AG04450 (cell line): ENCODE data around the gene RDH11. TPM values are rescaled to one million over a fixed set of nuclear protein-coding genes. Genes with fewer than 3 reads are reported as not detected.

ENCODE experiments used
- CTCF ChIA-PET: fragments of 300-600, 350-600 bp; formaldehyde crosslinking; extraction: SDS; loops from one replicate; lab custom pipeline; 2022; ENCODE audit warnings: antibody characterized with exemption, inconsistent platforms; lab: Charles Lee
- POLR2A ChIA-PET: fragments of 350-600 bp; formaldehyde crosslinking; extraction: SDS; loops from one replicate; lab custom pipeline; 2021; ENCODE audit warnings: antibody characterized with exemption, inconsistent platforms; lab: Yijun Ruan, JAX
- DNase-seq: peaks from one replicate; pipeline ENCODE4 v3.0.0-alpha.2; 2011; ENCODE audit warnings: low read depth, low spot score
- H3K27ac ChIP-seq: one replicate; pipeline ENCODE4 v1.5.1; 2012; ENCODE audit warnings: low read depth, low read length, control low read depth
- H3K27me3 ChIP-seq: one replicate; pipeline ENCODE4 v1.6.0; 2012; ENCODE audit warnings: low read length; ENCODE audit not compliant: control insufficient read depth, insufficient read depth
- H3K4me3 ChIP-seq: 2 replicates; pipeline ENCODE4 v1.5.1; 2011; ENCODE audit warnings: mild to moderate bottlenecking, low read depth, low read length, control low read depth
- H3K9me3 ChIP-seq: 2 replicates; pipeline ENCODE4 v1.5.1; 2012; ENCODE audit warnings: low read length; ENCODE audit not compliant: control insufficient read depth, insufficient read depth
- CTCF ChIP-seq: IDR thresholded peaks from 2 replicates; pipeline ENCODE4 v1.5.1; 2011; ENCODE audit warnings: low read depth, low read length, control low read depth, inconsistent platforms
- polyA plus RNA-seq: library from polyadenylated mRNA; depleted of rRNA; stranded (reverse); fragments of >200 nt; gene quantifications from 2 replicates; pipeline ENCODE4 v1.2.3, GENCODE V29; 2011

The RDH11 gene
- polyA plus RNA-seq, 1 experiment = 109 TPM

GRCh38 chr14:67663633-67664032, 31.9 kb downstream of the RDH11 start:
- Histone ChIP-seq H3K4me3 (no peak overlapping the region), H3K27me3 (no peaks in the 10 kb centered on the region), H3K27ac (no peak overlapping the region), H3K9me3 (no peaks in the 10 kb centered on the region)
- TF ChIP-seq CTCF = no peak
- CTCF ChIA-PET = interaction anchor here (0.6 to 7.6 kb wide), 7 partner anchors 39 to 80 kb away, joined by 3 to 65 read pairs (median 4); partner anchors contain the start of genes ARG2, PIGH and RDH12
- DNase-seq = no peak
- POLR2A ChIA-PET = interaction anchor here (0.7 kb wide), 1 partner anchor 1966 kb away, joined by 4 read pairs; no protein-coding TSS in a partner anchor

DNA sequence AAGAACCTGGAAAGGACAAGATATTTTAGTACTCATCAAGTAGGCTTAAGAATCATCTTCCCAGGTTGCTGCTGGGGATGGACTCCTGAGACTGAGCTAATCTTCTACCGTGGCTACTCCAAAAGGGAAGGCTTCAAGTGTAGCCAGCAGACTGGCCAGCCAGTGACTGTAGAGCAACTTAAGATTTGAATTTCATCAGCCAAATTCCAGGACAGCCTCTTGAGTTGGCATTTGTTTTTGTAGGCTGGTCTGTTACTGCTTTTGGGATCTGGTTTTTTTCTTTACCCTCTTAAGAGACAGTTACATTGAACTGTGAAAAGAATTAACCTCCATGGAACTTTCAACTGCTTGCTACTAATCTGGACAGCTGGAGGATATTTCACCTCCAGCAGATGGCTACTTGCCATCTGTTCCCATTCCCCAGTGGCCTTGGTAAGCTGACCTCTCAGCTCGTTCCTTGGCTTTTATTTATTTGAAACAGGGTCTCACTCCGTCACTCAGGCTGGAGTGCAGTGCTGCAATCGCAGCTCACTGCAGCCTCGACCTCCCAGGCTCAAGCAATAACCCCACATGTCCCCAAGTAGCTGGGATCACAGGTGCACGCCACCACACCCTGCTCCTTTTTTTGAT, 41.8 kb downstream of the RDH11 start:
- TF ChIP-seq CTCF = no peak
- H3K9me3 ChIP-seq = no peaks in the 10 kb centered on the region
- H3K27me3 ChIP-seq = no peaks in the 10 kb centered on the region
- ChIA-PET CTCF (interaction anchor here (1.5 to 5.2 kb wide), 5 partner anchors 13 to 83 kb away, joined by 4 to 28 read pairs (median 6); partner anchors contain the start of genes ARG2 and PIGH), POLR2A (no interaction called here)
- peak overlapping the region; percentile 0 for H3K27ac ChIP-seq
- no peak overlapping the region for H3K4me3 ChIP-seq
- DNase-seq = no peak

- CTCF ChIA-PET = interaction anchor here (1.0 to 3.0 kb wide), 5 partner anchors 15 to 81 kb away, joined by 3 to 11 read pairs (median 6); partner anchors contain the start of genes ARG2 and PIGH
- no peak for DNase-seq
- no peaks in the 10 kb centered on the region for H3K27me3 ChIP-seq
- POLR2A ChIA-PET = no interaction called here
- H3K9me3 ChIP-seq = no peaks in the 10 kb centered on the region
- TF ChIP-seq CTCF = no peak
- H3K4me3 ChIP-seq = no peak overlapping the region
- H3K27ac ChIP-seq = no peak overlapping the region
These were observed 43.4 kb downstream of the RDH11 start for GRCh38 chr14:67652189-67652588.

GRCh38 chr14:67650694-67651093, 44.9 kb downstream of the RDH11 start:
- ChIA-PET CTCF (interaction anchor here (1.0 to 1.7 kb wide), 2 partner anchors 51 to 224 kb away, joined by 4 to 6 read pairs; partner anchors contain the start of gene PIGH), POLR2A (no interaction called here)
- H3K9me3 ChIP-seq = no peaks in the 10 kb centered on the region
- no peak for DNase-seq
- no peaks in the 10 kb centered on the region for H3K27me3 ChIP-seq
- no peak overlapping the region for H3K27ac ChIP-seq
- no peak for TF ChIP-seq CTCF
- H3K4me3 ChIP-seq = no peak overlapping the region

DNA sequence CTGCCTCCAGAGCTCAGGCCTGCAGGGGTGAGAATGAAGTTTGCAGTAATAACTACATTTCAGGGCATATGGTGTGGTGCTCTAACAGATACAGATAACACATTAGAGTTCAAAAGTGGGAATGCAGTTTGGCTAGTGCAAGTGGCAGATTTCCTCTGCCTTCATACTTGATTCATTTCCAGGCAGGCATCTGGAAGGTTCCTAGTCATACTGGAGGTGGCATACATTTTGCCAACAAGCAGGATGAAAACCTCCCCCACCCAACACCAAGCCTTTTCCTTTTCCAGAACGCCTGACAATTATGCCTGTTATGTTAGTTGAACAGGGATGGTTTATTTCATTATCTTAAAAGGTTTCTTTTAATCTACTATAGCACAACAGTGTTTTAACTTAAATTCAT, 45.4 kb downstream of the RDH11 start:
- Histone ChIP-seq H3K4me3 (no peak overlapping the region), H3K27ac (no peak overlapping the region), H3K27me3 (no peaks in the 10 kb centered on the region), H3K9me3 (no peaks in the 10 kb centered on the region)
- no peak for DNase-seq
- POLR2A ChIA-PET = no interaction called here
- CTCF ChIA-PET = interaction anchor here (1.1 kb wide), 1 partner anchor 31 kb away, joined by 3 read pairs; no protein-coding TSS in a partner anchor
- no peak for TF ChIP-seq CTCF
